Measurements from ENCODE around the gene DPP10.
"Not testable (repeated sequence)": the region's sequence is repeated elsewhere in the genome, so short reads cannot be mapped to it uniquely, and the experiment has no call there.

DPP10 gene

DNA sequence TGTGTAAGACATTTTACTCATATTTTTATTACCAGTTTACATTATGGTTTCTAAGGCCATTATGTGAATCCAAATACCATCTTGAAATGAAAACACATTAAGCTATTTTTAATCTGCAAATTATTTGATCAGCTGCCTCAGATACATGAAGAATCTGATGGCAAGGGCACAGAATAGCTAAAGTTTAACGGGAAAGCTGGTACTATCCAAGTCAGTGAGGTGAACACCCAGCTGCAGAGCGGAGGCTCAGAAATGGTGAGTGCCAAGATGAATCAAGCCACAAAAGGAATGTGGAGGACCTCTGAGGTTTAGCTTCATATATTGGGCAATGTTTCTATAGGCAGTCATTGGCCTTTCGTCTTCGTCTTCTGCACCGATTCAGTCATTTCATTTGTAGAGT is 75.1 kb downstream of the DPP10 start:
- no peak for DNase-seq

GRCh38 chr2:114518738-114519137 is 76.3 kb downstream of the DPP10 start:
- DNase-seq, result no peak

DNA sequence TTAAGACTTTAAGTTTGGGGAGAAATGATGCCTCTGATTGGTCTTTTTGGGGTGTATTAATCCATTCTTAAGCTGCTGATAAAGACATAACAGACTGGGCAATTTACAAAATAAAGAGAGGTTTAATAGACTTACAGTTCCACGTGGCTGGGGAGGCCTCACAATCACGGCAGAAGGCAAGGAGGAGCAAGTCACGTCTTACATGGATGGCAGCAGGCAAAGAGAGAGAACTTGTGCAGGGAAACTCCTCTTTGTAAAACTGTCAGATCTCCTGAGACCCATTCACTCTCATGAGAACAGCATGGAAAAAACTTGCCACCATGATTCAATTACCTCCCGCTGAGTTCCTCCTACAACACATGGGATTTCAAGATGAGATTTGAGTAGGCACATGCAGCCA is 80.2 kb downstream of the DPP10 start:
- DNase-seq, result not testable (repeated sequence)

- no peak for DNase-seq
These were observed 83.5 kb downstream of the DPP10 start for GRCh38 chr2:114525955-114526354.

DNA sequence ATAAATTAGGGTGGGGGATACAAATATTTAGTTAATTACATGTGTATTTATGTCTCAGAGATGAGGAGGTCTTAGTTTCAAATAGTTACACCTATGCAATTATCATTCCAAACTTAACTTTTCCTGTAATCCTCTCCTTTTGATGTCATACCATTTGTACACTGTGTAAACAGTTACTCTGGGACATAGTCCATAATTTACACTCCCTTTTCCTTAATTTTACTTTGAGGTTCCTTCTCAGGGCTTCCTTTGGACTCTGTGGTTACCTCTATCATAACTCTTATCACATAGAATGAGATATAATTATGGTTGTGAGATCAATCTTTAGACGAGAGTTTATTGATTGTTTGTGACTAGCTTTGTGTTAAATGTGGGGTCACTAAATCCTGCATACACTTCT is 84.4 kb downstream of the DPP10 start:
- no peak for DNase-seq

GRCh38 chr2:114527330-114527983 is 85.0 kb downstream of the DPP10 start:
- no peak for DNase-seq

GRCh38 chr2:114534116-114535084 is 92.0 kb downstream of the DPP10 start:
- DNase-seq, result no peak

DNA sequence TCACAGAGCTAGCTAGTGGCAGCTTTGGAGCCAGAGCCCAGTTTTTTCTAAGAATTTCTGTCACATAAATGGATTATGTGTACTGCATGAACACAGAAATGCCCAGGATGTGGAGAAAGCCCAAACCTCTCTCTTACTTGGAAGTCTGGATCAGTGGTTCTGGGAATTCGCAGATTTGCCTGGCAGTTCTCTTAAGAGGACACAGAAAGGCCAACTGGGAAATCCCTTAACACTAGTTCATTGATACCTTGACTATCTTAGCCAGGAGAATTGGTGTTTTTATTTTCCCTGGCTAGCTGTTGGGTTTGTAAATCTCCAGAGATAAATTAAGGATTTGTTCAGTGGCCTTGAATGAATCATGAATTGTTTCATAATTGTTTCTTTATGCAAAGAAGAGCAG is 95.3 kb downstream of the DPP10 start:
- DNase-seq, result no peak

DNA sequence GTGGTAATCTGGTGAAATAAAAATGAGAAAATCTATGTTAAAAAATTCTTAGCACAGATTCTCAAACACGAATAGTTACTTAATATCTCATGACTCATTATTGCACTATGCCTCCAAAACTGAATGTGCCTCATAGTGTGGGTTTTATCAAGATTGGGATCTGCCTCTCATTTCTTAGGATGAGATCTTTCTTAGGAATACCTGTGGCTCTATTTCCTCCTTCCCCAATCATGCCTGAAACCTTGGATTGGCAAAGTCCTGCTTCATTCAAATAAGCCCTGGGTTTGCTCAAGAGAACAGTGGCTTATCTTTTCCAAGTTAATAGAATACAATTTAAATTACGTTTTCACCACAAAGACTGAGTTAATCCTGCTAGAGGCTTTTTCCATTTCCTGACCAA is 100.3 kb downstream of the DPP10 start:
- no peak for DNase-seq

- no peak for DNase-seq
These were observed 100.9 kb downstream of the DPP10 start for GRCh38 chr2:114543236-114543766.

GRCh38 chr2:114545052-114545451 is 102.6 kb downstream of the DPP10 start:
- DNase-seq, result no peak

- DNase-seq, result no peak
These were observed 104.1 kb downstream of the DPP10 start for GRCh38 chr2:114546531-114546930.

DNA sequence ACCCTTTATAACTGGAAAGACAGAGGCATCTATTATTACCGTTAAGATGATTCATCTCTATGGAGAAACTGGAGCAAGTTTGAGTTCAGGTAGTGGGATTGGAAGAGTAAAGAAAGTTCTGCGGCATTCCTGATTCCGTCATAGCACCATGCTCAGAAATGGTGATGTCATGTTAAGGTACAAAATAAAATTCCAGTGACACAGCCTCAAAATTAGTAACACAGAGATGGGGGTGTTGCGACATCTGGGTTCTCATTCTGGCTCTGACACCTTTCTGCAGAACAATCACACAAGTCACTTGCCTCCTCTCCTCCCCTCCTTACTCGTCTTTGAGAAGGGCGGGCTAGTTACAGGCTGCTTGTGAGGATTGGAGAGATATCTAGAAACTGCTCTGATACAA is 105.7 kb downstream of the DPP10 start:
- DNase-seq, result no peak

GRCh38 chr2:114550364-114550763 is 107.9 kb downstream of the DPP10 start:
- no peak for DNase-seq

DNA sequence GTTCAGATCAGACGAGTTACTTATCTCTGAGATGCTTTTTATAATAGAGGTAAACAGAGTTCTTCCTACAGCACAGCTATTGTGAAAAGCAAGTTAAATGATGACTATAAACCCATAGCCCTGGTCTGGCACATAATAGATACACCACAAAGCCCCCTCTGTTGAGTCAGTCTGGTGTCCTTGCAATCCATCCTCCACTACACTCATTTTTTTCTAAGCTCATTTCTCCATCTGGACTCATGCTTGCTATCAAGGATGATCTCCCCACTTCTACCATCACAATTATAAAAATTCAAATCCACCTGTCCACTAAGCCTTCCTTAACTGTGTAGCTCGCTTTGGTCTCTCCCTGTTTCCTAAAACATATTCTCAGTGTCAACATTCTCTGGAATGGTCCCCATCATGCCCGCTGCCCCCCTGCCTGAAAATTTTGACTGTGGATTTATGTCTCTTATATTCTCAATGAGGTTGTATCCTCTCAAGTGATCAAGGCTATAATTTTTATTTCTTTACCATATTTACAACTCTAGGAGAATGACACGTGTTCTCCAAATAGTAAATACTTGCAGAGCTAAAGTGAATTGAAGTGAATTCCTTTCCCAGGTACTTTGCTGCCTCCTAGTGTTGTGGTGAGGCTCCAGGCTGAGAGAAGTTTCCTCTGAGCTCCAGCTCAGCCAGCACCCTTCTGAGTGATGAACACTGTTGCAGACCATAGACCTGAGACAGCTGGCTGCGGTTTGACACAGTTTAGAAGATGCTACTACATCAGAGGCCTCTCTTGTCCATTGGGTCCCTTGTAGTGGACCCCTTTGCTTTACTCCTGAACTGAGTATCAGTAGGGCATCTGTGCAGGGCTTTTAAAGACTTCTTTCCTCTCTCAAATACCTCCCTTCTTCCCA is 108.7 kb downstream of the DPP10 start:
- DNase-seq, result no peak

- DNase-seq, result no peak
These were observed 110.6 kb downstream of the DPP10 start for GRCh38 chr2:114553027-114553426.

DNA sequence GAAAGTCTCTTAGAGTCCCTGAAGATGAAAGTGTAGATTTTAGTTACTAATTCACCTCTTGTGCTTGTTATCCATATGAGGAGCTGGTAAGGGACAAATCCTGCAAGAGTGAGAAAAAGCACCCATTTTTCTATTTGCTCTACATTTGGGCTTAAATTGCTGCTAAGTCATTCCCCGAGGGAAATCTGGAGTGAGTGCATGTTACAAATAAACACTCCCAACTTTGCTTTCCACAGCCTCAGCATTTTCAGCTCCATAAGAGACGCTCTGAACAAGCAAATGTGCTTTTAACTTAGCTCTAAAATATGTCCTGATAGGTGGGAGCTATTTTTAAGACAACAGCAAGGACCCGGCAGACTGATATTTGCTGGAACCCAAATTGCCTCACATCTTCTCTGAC is 126.7 kb downstream of the DPP10 start:
- no peak for DNase-seq

DNA sequence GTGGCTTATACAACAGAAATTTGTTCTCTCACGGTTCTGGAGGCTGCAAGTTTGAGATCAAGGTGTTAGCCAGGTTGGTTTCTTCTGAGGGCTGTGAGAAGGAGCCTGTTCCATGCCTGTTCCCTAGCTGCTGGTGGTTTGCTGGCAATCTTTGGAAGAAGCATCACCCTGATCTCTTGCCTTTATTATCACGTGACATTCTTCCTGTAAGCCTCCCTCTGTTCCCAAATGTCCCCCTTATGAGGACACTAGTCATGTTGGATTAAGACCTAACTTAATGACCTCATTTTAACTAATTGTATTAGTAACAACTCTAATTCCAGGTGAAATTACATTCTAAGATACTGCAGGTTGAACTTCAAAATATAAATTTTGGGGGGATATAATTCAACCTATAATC is 135.2 kb downstream of the DPP10 start:
- no peak for DNase-seq

DNA sequence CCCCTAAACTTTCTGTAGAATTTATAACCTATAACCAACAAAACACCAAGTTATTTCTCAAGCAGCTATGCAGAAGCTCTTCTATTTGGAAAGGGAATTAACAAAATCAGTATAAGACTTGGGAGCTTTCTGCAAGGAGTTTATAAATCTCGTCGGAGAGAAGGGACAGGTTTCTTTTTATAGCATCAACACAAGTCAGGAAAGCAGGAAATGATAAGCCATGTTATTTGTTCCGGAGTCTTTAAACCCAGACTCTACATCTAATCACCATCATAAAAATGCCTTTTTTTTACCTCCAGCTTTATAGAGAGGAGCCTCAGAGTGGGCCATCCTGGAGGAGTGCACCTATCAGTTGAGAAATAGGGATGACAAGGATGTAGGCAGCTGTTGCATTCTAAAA is 137.1 kb downstream of the DPP10 start:
- no peak for DNase-seq

- DNase-seq, result no peak
These were observed 138.2 kb downstream of the DPP10 start for GRCh38 chr2:114580691-114581090.

DNA sequence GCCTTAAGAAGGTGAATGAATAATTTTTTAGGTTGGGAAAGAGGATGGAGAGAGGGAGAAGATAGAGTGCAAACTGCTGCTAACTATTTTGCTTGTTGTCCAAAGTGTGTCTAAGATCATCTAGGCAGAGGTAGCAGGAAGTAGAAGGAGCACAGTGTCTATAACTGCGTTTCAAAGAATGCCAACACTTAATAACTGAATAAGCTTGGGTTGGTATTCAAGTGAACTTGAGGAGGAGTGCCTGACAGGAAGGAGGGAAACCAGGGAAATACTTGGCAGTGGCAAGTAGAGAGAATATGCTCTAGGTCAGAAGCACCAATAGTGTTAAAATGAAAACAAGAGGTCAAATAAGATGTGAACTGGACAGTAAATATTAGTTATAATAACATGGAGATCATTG is 155.9 kb downstream of the DPP10 start:
- no peak for DNase-seq

- DNase-seq, result no peak
These were observed 166.8 kb downstream of the DPP10 start for GRCh38 chr2:114609203-114609602.

- DNase-seq, result no peak
These were observed 167.4 kb downstream of the DPP10 start for GRCh38 chr2:114609801-114610200.

All from activated CD8-positive, alpha-beta memory T cell treated with anti-CD3 and anti-CD28 coated beads, Interleukin-2, amount 50 U/mL, for 48 hours (primary cell).